ENCODE data around the gene SCAMP2.
"Not testable (repeated sequence)": the region's sequence is repeated elsewhere in the genome, so short reads cannot be mapped to it uniquely, and the experiment has no call there.

- TF ChIP-seq POLR2AphosphoS5, CTCF (IDR thresholded peaks at IDR 0.05): not testable (repeated sequence)
These were observed 14.5 kb upstream of the SCAMP2 start for GRCh38 chr15:74887537-74888193.
